Inflammatory macrophage treated with lipopolysaccharide for 4 hours (primary cell): Measurements from ENCODE around the gene UGT1A8.

Experiments used
- DNase-seq: peaks from one replicate; pipeline ENCODE4 v3.0.0-alpha.2; 2020

Gene UGT1A8

DNA sequence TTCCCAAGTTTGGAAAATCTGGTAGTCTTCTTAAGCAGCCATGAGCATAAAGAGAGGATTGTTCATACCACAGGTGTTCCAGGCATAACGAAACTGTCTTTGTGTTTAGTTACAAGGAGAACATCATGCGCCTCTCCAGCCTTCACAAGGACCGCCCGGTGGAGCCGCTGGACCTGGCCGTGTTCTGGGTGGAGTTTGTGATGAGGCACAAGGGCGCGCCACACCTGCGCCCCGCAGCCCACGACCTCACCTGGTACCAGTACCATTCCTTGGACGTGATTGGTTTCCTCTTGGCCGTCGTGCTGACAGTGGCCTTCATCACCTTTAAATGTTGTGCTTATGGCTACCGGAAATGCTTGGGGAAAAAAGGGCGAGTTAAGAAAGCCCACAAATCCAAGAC lies 154.7 kb downstream of the UGT1A8 start:
- no peak for DNase-seq

DNA sequence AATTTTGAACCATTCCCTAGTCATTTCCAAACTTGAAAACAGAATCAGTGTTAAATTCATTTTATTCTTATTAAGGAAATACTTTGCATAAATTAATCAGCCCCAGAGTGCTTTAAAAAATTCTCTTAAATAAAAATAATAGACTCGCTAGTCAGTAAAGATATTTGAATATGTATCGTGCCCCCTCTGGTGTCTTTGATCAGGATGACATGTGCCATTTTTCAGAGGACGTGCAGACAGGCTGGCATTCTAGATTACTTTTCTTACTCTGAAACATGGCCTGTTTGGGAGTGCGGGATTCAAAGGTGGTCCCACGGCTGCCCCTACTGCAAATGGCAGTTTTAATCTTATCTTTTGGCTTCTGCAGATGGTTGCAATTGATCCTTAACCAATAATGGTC lies 155.2 kb downstream of the UGT1A8 start:
- no peak for DNase-seq

DNA sequence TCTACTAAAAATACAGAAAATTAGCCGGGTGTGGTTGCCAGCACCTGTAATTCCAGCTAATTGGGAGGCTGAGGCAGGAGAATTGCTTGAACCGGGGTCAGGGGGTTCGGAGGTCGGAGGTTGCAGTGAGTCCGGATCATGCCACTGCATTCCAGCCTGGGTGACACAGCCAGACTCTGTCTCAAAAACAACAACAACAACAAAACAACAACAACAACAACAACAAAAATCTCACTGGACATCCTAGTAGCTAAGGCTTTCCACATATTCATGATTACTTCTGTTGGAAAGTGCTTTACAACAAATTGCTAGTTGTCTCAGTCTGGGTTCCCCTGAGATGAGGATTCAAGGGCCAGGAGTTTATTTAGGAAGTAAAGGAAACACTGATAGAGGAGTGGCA lies 156.4 kb downstream of the UGT1A8 start:
- no peak for DNase-seq

DNA sequence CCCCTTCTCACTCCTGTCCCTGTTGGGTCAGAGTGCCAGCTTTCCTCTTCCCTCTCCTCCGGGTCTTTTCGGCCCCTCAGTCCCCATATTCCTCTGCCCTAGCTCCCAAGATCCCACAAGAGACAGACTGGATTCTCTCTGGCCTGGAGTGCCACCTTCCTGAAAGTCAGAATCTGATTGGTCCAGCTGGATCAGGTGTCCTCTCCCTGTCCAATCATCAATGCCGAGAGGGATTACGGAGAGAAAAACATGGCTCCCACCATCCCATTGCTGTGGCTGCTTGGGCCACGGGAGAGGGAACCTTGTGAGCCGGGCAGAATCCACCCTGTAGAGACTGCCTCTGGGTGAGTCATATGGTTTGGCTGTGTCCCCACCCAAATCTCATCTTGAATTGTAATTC lies 158.0 kb downstream of the UGT1A8 start:
- no peak for DNase-seq

DNA sequence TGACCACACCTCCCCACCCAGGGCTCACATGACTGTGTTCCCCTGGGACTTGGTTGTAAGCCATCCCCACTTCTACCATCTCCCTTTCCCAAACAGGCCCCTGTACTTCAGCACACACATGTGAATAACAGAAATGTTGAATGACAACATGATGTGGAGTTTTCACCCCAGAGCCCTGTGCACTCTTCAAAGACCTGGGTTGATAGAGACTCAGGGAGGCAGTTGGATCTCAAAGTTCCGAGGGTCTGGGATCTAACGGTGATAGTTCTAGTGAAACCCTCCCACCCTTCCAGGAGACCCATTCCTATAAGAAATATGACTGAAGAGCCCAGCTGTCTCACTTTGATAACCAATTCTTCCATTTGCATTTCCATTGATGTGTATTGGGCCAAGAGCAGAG lies 160.6 kb downstream of the UGT1A8 start, which contains the start of gene MROH2A:
Gene MROH2A (plus strand): TSS at position 301 of the 400 bp plus-strand sequence. CDS start 1,029 bp downstream, outside the sequence.
- no peak for DNase-seq

DNA sequence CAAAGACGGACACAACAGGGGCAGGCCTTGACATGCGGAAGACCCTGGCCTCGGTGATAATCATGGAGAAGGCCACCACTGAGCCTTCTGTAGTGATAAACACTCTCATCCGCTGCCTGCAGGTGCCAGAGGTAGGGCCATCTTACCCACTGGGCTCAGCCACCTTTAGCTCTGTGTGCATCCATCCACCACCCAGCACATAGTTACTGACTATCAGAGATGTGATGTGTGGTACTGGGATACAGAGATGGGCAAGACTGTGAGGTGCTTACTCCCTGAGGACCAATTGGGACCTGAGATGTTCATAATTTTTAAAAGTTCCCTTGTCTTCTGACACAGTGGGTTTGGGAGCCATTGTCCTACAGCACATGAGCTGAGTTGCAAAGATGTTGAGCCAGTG lies 162.3 kb downstream of the UGT1A8 start:
- no peak for DNase-seq

DNA sequence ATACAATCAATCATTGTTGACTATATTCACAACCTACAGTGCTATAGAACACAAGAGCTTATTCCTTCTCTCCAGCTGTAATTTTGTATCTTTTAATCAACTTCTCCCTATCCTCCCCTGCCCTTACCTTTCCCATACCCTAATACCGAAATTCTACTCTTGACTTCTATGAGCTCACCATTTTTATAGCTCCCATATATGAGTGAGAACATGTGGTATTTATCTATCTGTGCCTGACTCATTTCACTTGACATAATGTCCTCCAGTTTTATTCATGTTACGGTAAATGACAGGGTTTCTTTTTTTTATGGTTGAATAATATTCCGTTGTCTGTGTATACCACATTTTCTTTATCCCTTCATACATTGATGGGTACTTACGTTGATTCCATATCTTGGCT lies 163.3 kb downstream of the UGT1A8 start:
- no peak for DNase-seq

DNA sequence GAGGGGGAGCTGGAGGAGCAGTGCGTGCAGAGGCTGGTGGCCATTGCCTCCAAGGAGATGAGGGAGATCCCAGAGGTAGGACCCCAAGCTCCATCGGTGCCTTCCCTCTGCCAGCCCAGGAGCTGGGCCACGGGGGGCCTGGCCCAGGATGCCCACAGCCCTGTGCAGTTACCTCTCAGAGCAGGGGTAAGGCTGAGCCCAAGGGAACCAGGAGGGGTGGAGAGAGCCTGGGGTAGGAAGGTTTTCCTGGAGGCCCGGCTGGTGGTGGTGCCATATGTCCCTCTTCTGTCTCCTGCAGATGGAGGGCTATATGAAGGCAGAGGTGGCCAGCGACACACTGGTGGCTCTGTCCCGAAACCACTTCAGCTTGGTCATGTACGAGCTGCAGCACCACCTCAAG lies 172.1 kb downstream of the UGT1A8 start:
- no peak for DNase-seq

DNA sequence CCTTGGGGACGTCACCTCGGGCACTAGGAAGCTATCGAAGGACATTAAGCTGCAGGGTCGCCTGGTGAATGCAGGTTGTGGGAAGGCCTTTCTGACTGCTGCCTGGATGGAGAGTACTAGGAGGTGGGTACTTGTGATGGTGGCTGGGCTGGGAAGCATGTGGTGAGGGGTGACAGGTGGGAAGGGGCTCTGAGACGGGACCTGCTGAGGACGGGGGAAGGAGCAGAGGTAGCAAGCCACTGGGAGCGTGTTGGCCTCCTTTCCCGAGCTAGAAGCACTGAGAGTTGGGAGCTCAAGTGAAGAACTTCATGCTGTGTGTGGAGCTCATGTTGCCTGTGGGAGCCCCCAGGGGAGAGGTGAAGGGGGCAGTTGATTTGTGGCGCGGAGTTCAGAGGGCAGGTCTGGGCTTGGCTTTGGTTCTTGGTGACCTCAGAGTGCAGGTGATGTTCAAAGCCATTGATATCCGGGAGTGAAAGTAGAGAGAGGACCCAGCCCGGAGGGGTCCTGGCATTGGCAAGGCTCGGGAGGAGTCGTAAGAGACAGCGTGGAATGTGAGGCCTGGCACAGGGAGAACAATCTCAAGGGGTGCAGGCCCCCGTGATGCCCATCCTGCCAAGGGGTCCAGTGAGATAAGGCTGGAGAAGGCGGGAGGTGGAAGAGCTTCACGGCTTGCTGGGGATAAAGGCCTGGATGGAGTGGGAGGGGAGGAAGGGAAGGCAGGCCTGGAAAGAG lies 173.9 kb downstream of the UGT1A8 start:
- DNase-seq: no peak

DNA sequence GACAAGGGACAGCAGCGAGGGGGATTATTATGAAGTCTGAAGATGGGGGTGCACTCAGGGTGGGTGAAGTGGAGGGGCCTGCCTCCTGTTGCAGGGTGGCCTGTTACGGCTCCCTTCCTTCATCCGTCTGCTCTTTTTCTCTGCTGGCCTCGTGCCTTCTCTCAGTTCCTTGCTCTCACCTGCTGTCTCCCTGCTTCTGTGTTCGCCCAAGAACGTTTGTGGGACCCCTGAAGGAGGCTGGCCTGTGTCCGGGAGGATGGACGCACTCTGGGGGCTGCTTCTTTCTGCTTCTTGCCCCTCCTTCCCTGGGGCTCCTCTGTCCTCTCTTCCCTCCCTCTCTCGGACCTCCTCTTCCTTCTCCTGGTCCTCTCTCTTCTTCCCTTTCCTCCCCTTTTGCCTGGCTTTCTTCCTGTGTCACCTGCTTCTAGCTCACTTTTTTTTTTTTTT lies 174.5 kb downstream of the UGT1A8 start:
- DNase-seq: no peak

DNA sequence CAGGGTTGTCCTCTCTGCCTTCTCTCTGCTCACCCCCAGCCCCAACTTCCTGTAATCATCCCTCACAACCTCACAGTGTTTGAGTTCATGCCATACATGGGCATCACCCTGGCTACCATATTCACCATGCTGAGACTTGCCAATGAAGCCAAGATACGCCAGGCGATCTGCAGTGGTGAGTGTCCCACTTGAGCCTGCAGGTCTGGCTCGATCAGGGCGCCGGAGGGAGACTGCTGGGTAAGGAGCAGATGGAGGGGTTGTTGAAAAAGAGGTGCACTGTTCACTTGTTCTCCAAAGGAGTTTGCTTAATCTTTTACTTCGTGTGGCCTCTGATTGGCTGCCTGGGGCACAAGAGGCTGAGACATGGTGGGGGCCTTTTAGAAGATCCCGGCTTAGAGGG lies 175.3 kb downstream of the UGT1A8 start:
- no peak for DNase-seq

DNA sequence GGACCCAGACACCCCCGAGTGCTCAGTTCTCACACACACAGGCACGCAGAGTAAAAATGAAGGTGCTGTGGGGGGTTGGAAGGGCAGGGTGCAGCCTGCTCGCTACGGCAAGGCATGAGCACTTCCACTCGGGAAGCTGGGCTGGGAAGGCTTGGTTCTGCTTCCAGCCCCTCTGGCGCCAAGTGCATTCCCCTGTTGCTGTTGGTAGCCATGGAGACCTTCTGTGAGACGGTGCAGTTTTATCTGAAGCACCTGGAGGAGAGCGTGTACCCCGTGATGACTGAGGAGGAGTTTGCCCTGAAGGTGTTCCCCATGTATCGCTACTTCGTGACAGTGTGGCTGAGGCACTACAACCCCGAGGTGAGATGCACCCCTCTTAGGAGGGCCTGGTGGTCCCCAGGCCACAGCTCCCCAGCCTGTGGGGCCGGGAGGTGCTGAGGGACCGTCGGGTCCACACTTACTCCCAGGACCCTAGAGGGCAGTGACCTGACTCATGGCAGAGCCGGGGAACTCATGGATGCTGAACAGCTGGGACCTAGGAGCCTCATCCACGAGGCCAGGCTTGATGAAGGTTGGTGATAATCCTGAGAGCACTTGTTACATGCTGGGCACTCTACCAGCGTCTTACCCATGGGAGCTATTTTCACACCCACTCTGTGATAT lies 176.2 kb downstream of the UGT1A8 start:
- no peak for DNase-seq

DNA sequence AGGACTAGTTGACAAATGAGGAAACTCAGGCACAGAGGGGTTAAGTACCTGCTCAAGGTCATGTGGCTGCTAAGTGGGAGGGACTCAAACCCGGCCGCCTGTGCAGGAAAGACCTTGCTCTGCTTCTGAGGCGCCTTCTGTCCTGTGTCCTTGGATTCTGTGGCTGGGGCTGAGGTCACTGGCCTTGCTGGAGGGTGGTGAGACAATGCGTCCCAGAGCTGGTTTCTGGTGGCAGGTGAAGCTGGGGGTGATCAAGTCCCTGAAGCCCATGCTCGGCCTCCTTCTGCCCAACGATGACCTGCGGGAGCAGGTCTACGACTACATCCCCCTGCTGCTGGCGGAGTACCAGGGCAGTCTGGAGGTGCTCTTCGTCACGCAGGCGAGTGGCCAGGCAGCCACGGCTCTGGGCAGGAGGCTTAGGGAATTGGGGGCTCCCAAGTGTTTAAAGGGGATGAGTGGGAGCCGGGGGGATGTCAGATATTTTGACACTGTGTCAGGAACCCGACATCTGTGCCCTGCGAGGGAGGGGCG lies 176.8 kb downstream of the UGT1A8 start:
- DNase-seq: no peak

DNA sequence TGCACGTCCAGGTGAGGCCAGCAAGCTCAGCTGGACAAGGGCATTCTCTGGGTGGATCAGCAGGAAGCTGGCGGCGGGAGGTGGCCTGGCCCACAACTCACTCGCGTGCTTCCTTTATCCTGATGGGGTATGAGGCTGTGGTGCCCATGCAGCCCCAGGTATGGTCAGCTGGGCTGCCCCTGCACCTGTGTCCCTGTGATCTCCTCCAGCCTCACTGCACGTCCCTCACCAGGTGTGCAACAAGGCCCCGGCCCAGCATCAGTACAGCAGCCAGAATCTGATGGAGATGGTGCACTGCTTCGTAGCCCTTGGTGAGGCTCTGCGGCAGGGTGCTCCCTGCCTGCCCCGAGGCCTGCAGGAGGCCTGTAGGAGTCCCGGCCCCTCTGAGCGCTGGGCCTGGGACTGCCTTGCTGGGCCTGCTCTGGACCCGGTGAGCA lies 178.3 kb downstream of the UGT1A8 start:
- DNase-seq: no peak

DNA sequence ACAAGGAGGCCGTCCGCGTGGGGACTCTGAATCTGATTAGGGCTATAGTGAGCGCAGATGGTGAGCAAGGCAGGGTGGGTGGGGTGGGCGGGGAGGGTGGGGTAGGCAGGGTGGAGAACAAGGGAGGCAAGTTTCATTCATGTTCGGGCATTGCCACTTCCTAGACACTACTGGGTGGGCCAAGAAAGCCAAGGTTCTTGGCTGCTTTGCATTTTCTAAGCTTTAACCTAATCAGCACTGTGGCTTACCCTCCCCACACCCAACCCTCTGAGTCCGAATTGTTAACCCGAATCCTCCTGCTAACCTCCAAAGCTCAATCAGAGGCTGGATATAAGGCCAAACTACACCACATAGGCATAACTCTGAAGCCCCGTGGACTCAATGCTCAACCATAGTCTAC lies 178.8 kb downstream of the UGT1A8 start:
- DNase-seq: no peak

DNA sequence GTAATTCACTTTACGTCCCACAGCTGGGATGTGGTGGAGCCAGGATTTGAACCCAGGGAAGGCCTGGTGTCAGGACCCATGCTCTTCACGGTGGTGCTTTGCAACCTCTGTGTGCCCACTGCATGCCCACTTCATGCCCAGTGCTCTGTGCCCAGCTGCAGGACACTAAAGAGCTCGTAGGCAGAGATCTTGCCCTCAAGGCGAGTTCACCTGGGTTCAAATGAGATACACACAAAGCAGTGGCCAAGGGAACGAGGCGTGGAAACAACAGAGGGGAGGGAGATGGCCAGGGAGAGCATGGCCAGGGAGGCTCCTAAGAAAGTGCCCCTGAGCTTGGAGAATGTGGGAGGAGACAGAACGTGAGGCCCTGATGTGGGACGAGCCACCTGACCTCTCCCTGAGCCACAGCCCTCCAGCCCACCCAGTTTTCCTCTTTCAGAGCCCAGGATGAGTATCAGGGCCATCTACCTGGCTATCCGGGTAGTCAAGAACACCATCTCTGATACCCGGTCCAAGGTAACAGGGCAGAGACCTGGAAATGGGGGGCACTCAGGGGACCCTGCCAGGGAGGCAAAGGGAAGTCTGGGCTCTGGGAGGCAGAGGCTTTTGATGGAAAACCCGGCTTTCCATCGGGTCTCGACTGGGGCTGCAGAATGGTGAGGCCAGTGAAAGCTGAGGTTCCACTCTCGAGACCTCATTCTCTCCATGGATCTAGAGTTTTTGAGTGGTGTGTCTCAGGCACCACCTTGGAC lies 181.1 kb downstream of the UGT1A8 start:
- DNase-seq: no peak

DNA sequence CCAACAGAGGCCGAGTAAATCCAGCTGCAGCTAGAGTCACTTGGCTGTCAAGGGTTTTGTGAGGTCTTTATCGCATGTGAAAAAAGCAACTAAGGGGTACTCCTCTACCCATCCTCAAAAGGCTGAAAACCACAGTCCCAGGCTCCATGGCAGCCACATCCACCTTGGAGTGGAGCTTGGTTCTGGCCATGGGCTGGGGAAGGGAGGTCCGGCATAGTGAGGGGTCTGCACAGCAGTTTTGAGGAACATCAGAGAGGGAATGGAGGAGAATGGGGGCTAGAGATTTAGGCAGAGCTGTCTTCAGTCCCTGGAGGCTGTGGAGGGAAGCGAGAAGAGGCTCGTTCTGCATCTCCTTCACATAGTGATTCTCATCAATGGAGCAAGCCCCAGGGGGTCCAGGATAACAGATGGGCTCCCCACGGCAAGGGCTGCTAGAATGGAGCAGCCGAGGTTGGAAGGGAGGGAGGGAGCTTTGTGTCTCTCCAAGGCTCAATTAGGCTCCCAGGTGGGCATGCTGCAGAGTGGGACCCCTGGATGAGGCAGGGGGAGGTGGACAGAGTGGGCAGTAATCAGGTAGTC lies 181.7 kb downstream of the UGT1A8 start:
- DNase-seq: no peak

DNA sequence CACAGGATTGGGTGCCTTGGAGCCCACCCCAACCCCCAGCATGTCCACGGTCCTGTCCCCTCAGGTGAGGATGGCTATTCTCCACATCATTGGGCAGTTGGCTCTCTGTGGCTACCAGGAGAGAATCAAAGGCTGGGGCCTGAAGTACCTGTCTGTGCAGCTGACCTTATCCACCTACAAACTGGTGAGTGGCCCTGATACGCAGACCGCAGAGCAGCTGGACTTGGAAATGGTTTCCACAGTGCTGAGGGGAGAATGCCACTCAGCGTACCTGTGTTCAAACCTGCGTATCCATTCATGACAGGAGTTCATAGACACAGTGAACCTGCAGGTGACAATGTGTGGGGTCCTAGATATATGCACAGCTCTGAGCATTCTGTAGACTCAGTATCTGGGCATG lies 182.3 kb downstream of the UGT1A8 start:
- no peak for DNase-seq

DNA sequence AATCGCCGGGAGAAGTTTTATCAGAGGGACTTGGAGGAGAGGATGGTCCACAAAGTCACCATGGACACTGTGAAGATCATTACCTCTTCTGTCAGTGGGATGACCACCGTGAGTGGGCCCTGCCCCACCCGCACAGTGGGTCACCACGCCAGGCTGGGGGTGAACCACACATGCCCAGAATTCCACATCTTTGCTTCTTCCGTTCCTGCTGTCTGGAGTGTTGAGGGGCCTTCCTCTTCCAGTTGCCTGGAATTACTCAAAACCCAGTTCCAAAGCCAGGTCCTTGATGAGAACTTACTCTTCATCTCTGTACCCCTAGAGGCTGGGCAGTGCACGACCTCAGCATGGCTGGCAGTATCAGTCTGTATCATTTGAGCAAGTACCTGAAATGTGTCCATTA lies 182.8 kb downstream of the UGT1A8 start:
- no peak for DNase-seq

DNA sequence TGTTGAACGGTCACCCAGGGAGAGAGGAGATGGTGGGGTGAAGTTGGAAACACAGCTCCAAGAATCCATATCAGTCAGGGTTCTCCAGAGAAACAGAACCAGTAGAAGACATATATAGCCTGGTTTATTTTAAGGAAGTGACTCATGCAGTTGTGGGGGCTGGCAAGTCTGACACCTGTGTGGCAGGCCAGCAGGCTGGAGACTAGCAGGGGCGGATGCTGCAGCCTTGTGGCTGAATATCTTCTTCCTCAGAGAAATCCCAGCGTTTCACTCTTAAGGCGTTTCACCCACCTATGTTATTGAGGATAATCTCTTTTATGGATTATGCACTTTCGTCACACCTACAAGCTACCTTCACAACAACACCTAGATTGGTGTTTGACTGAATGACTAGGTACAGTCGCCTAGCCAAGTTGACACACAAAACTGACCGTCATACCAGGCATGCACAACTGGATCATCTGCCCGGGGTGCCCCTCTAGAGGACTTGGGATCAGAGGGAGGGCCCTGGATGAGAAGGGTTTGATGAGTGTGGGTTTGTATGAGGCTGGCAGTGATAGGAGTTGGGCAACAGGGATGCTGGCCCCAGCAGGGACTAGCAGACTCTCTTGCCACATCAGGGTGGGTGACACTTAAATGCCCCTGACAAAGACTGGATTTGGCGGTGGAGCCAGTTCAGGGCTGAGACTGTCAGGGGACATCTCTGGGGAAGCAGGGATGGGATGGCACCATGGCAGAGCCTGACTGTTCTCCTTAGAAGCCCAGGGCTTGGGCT lies 184.1 kb downstream of the UGT1A8 start:
- no peak for DNase-seq

DNA sequence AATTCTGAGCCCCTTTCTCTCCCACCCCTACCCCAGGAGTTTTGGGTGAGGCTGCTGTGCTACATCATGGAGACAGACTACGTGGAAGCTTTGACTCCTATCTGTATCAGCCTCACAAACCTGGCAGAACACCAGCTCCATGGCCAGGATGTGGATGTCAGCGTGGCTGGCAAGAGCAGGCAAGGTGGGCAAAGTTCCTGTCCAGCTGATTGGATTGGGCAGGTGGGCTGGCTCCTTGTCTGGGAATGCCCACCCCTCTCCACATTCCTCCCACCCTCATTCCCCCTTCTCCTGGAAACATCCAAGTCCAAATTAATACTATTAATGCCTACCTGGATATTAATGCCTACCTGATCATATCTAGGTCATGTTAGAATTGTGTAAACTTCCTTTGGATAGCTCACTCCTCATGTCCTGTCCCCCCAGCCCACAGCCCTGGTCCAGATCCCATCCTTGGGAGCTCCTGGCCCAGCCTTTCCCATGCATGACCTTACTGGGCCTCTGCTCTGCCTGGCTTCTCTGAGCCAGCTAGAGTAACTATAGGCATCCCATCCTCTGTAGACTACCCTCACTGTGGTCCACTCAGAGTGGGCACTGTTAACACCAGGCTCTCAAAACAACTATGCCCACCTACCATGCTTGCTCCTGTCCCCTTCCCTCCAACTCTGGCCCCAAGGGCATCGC lies 184.8 kb downstream of the UGT1A8 start:
- DNase-seq: no peak
